Measurements from ENCODE around the gene SNX10.

SNX10 gene

GRCh38 chr7:26404189-26404996 lies 112.7 kb downstream of the SNX10 start:
- Histone ChIP-seq H3K9ac (ENCODE audit: low read length) (no peak overlapping the region), H2AFZ (ENCODE audit: low read length) (no peak overlapping the region), H3K4me2 (ENCODE audit: low read length) (no peak overlapping the region), H3K27ac (ENCODE audit: low read depth, low read length, poor library complexity, severe bottlenecking) (no peak overlapping the region), H3K4me3 (ENCODE audit: low read depth, low read length, poor library complexity, severe bottlenecking) (no peak overlapping the region), H3K36me3 (ENCODE audit: insufficient read depth, low read length) (no peaks in the 10 kb centered on the region; the same call in 1 of the 2 replicates), H3K4me1 (ENCODE audit: insufficient read depth, low read length, severe bottlenecking) (peaks cover 11% of the 10 kb centered on the region), H3K9me2 (ENCODE audit: low read depth, low read length) (no peaks in the 10 kb centered on the region), H3K27me3 (ENCODE audit: insufficient read depth, low read length) (no peaks in the 10 kb centered on the region), H3K9me3 (ENCODE audit: low read length) (peaks cover 10% of the 10 kb centered on the region; the same call in 1 of the 2 replicates), H4K20me1 (ENCODE audit: insufficient read depth, low read length) (no peaks in the 10 kb centered on the region), H3F3A (ENCODE audit: insufficient read depth, low read length) (no peaks in the 10 kb centered on the region; the same call in 1 of the 2 replicates), H3K79me2 (ENCODE audit: insufficient read depth, low read length) (no peaks in the 10 kb centered on the region)
- TF ChIP-seq EZH2 (IDR thresholded peaks at IDR 0.05; ENCODE audit: borderline replicate concordance, low read length), result no peak
- TF ChIP-seq CTCF (IDR thresholded peaks at IDR 0.05; ENCODE audit: low read length), result no peak

GRCh38 chr7:26406433-26406832 lies 114.8 kb downstream of the SNX10 start:
- TF ChIP-seq EZH2 (IDR thresholded peaks at IDR 0.05; ENCODE audit: borderline replicate concordance, low read length) (no peak), CTCF (IDR thresholded peaks at IDR 0.05; ENCODE audit: low read length) (no peak)
- peaks cover 10% of the 10 kb centered on the region; the same call in 1 of the 2 replicates for H3K9me3 ChIP-seq (ENCODE audit: low read length)

GRCh38 chr7:26409661-26410547 lies 118.2 kb downstream of the SNX10 start:
- Histone ChIP-seq H3K27ac (ENCODE audit: low read depth, low read length, poor library complexity, severe bottlenecking) (no peak overlapping the region), H3K4me3 (ENCODE audit: low read depth, low read length, poor library complexity, severe bottlenecking) (no peak overlapping the region), H4K20me1 (ENCODE audit: insufficient read depth, low read length) (no peaks in the 10 kb centered on the region), H3K9me2 (ENCODE audit: low read depth, low read length) (no peaks in the 10 kb centered on the region), H3K9ac (ENCODE audit: low read length) (no peak overlapping the region), H3K9me3 (ENCODE audit: low read length) (peaks cover 10% of the 10 kb centered on the region; the same call in 1 of the 2 replicates), H3F3A (ENCODE audit: insufficient read depth, low read length) (no peaks in the 10 kb centered on the region; the same call in 1 of the 2 replicates), H3K27me3 (ENCODE audit: insufficient read depth, low read length) (no peaks in the 10 kb centered on the region), H3K36me3 (ENCODE audit: insufficient read depth, low read length) (no peaks in the 10 kb centered on the region; the same call in 1 of the 2 replicates), H2AFZ (ENCODE audit: low read length) (no peak overlapping the region), H3K4me1 (ENCODE audit: insufficient read depth, low read length, severe bottlenecking) (no peaks in the 10 kb centered on the region), H3K79me2 (ENCODE audit: insufficient read depth, low read length) (no peaks in the 10 kb centered on the region), H3K4me2 (ENCODE audit: low read length) (no peak overlapping the region)
- TF ChIP-seq EZH2 (IDR thresholded peaks at IDR 0.05; ENCODE audit: borderline replicate concordance, low read length) (no peak), CTCF (IDR thresholded peaks at IDR 0.05; ENCODE audit: low read length) (no peak)

More at GRCh38 chr7:26406433-26406832, 114.8 kb downstream of the SNX10 start:
- no peak overlapping the region for H3K9ac ChIP-seq (ENCODE audit: low read length)
- no peaks in the 10 kb centered on the region; the same call in 1 of the 2 replicates for H3F3A ChIP-seq (ENCODE audit: insufficient read depth, low read length)
- H3K27me3 ChIP-seq (ENCODE audit: insufficient read depth, low read length), result no peaks in the 10 kb centered on the region
- no peak overlapping the region for H3K4me2 ChIP-seq (ENCODE audit: low read length)
- no peaks in the 10 kb centered on the region; the same call in 1 of the 2 replicates for H3K36me3 ChIP-seq (ENCODE audit: insufficient read depth, low read length)
- H3K79me2 ChIP-seq (ENCODE audit: insufficient read depth, low read length), result no peaks in the 10 kb centered on the region
- no peaks in the 10 kb centered on the region for H3K9me2 ChIP-seq (ENCODE audit: low read depth, low read length)
- H3K4me3 ChIP-seq (ENCODE audit: low read depth, low read length, poor library complexity, severe bottlenecking), result no peak overlapping the region
- H3K27ac ChIP-seq (ENCODE audit: low read depth, low read length, poor library complexity, severe bottlenecking), result no peak overlapping the region
- H3K4me1 ChIP-seq (ENCODE audit: insufficient read depth, low read length, severe bottlenecking), result no peaks in the 10 kb centered on the region
- H4K20me1 ChIP-seq (ENCODE audit: insufficient read depth, low read length), result no peaks in the 10 kb centered on the region
- H2AFZ ChIP-seq (ENCODE audit: low read length), result no peak overlapping the region

Data from OCI-LY1 (cell line).